HG03378 (cell line): ENCODE measurements around the gene COLEC12.

ENCODE experiments used
- ATAC-seq: cut with Tn5 transposase; IDR thresholded peaks from one replicate; pipeline ENCODE4 v1.9.1; 2021; ENCODE audit warnings: mild to moderate bottlenecking, moderate library complexity; ENCODE audit not compliant: unreplicated experiment

Gene COLEC12

DNA sequence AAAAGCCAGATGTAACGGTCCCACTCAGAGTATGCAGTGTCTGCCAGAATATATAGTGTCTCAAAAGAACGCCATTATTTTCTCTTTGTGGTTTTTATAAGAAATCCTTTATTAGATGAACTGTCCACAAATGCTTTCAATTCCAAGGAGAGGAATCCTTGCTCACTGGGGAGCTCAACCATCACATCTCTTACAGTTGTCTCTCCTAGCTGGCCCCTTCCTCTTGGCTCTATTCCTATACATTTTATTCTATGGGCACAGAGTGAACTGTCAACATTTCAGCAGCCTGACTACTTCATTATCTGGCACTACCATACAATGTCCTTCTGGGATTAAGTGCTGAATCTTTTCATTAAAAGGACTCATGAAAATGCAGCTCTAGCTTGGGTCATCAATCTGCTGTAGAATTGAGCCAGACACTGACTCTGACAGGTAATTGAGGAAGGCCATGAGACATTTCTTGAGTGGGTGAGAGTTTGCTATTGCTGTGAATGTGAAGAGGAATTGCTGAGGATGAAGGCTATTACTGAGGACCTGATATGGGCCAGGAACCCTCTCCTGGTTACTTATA is 136.2 kb downstream of the COLEC12 start:
- no peak for ATAC-seq

DNA sequence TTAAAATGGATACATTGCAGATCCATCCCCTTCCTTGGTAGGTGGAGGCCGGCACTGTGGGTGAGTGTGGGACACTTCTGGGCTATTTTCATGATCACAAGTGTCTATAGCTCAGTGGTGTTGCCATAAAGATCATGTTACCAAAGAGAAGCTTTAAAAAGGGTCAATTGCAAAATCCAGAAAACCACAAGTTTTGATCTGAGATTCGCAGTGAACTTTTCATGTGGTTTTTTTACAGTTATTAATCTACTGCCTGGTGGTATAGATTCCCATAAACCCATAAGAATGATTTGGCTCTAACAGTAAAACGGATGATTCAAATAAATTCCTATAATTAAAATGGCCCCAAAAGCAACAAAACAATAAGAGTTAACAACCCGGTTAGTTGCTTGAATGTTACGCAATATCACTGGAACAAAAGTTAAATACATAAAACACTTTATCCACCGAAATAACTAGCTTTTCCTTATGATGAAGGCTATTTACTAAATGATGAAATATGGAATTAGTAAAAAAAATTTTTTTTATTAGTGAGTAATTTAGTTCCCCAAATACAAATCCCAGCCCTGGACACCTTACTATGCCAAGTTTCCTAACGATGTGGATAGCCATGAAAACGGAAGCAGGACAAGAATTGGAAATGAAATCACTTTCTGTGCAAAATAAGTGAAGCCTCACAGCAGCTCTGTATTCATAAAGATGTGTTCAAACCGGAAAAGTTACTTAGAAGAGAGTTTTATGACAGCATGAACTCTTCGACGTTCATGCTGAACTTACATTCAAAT is 137.0 kb downstream of the COLEC12 start:
- ATAC-seq, result no peak

DNA sequence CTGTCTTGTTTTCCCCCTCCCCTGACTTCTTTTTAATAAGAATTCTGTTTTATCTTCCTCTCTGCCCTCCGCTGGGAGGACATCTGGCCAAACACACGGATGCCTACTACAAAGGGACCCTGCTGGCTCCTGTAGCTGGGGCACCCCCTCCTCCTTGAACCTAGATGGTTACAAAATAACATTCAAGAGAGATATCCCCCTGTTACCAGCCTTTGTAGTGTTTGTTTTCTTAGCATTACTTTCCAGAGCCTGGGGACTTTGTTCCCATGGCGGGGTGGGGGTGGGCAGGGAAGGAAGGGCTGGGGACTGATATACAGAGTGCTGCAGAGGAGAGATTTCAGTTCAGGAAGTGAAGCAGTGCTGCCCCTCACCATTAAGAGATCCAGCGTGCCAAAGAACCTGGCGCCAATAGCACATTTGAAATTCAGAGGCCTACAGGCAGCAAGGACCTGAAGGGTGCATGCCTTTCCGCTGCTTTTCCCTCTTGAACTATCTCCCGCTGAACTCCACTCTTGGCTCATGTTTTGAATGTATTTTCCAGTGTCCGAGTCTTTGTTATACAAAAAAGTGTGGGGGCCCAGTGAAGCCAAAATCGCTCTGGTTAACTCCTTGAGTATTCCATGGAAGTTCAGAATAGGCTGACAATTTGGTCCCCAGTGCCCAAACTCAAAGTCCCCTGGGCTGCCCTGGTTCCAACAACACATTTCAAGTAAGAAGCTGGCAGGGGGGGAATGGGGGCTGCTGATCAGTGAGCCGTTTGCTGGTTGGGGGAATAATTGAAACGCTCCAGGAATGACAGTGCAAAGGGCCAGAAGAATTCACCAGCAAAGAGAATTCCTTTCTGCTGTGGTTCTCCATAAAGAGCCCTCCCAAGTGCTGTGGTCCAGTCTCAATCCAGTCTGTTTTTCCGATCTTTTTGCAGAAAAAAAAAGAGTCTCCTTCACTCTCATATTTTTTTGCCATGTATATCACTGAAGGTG is 137.9 kb downstream of the COLEC12 start:
- ATAC-seq, result no peak

DNA sequence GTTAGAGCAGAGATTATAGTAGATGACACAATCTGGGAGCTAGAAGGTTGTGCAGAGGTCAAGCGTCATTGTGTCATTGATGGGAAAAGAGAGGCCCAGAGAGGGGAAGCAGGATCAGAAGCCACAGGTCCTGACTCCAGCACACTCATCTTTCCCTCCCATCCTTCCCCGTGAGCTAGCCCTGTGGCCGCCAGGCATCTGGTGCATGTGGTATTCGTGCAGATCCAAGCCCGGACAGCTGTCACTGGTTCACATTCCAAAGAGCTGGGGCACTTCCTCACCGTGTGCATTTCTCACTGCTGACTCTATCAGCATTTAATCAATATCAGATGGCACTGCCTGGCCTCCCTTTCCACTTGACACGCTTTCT is 138.6 kb downstream of the COLEC12 start:
- no peak for ATAC-seq

DNA sequence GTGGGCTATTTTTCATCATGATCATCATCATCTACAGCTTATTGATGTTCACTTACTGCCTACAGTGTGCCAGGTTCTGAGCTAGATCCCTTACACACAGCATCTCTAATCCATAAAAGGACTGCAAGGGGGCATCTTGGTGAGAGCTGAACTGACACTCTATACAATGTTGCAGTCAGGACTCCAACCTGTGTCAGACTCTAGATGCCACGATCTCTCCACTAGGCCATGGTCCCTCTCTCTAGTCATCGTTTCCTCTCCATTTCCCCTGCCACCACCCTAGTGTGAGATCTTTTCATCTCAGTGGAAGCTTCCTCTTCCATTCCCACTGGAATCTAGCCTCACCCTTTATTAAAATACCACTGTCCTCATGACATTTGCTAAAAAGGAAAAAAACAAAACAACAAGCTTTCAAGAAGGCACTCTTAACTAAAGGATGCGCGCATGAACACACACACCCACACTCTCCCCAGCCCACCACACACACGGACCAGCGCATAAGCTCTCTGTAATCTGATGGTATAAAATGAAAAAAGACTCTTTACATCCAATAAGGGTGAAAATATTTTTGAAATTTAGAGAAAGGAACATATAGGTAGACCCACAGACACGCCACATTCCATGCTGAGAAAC is 139.3 kb downstream of the COLEC12 start:
- ATAC-seq, result no peak

DNA sequence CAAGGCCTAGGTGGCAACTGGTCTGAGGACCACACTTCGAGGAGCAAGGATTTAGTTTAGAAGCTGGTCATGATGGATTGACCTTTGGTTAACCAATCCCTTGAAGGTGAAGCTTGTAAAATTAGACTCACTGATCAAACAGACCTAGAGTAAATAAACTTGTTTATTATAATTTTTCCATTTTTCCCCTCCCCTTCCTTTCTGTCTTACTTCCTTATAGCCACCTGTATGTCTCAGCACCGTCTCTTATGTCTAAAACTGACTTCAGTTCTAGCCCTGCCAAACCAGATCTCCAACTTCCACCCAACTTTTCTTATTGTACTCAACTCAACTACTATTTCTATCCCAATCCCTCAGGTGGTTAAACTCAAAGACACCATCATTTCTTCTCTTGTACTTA is 139.8 kb downstream of the COLEC12 start:
- ATAC-seq, result no peak

DNA sequence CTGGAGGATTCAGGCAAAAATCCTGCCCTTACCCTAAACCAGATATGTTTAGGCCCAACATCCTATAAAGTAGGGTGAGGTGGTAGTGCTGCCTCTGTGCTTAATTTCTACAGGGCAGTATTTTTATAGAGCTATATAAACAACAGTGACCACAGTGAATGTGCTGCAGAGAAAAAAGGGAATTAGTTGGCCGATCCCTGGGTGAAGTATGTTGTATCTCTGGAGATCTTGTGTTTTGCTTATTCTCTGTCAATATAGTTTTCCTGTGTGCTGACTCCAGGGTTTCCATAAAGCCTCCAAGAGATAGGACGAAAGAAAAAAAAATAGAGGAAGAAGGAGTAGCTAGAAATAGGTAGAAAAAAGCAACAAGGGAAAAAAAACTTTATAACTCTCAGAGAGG is 143.7 kb downstream of the COLEC12 start:
- no peak for ATAC-seq

DNA sequence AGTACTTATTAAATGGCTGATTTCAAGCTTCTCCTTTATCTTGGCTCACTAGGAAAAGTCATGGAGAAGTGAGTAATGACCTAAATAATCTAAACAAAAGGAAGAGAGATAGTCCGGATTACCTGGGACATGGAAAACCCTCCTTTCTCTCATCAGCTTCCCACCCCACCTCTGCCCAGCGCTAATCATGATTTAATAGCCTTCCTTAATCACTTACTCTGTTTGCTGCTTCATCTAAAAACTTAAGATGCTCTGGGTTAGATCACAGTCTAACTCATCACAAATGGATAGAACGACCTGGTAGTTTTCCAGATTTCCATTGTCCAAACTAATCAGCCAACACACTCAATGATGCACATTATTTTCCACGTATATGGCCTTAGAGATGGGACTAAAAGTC is 144.8 kb downstream of the COLEC12 start:
- no peak for ATAC-seq

DNA sequence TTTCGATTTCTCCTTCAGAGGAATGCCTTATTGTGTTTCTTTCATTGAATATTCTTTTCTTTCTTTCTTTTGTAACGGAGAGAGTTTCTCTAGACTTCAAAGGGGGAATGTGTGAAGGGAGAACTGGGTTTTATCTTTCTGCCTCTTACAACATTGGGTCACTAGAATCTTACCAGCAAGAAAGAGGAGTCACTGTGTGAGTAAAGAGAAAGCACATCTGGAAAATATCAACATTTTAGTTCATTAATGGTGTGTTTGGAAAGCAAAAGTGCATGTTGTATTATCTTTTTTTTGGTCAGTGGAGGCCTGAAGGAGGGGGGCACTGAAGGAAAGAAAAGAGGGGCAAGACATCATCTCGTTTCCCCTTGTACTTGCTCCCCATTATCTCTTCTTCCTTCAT is 146.0 kb downstream of the COLEC12 start:
- ATAC-seq, result no peak

DNA sequence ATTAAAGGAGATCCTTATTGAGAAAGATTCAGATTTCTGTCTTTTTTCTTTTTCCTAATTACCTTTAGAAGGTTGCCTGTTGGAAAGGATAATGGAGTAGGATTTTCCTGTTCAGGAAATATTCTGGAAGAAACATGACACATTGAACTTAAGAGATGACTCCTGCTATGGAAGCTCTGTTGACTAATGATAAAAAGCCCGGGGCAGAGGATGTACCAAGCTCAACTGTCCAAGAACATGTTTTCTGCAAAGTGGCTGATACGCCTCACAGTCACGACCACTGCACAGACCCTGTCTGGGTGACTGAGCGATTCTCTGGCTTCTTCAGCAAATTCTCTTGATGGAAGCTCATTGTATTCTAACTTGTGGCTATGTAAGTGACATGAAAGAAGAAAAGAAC is 146.5 kb downstream of the COLEC12 start:
- no peak for ATAC-seq

DNA sequence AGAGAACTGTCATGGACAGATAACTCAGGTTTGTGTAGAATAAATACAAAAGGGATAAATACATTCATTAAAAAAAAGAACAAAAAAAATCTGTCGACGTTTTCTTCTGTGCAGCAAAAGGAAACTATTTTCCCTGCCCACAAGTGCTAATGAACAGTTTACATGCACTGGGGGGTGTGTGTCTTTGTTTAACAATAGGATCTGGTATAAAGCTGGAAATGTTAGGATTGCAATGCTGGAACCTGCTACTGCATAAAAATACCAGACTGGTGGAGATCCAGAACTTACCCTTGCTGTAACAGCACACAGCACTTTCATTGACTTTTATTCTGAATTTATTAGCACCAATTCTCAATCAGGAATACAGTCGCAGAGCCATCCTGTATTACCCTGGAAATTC is 148.1 kb downstream of the COLEC12 start:
- no peak for ATAC-seq

DNA sequence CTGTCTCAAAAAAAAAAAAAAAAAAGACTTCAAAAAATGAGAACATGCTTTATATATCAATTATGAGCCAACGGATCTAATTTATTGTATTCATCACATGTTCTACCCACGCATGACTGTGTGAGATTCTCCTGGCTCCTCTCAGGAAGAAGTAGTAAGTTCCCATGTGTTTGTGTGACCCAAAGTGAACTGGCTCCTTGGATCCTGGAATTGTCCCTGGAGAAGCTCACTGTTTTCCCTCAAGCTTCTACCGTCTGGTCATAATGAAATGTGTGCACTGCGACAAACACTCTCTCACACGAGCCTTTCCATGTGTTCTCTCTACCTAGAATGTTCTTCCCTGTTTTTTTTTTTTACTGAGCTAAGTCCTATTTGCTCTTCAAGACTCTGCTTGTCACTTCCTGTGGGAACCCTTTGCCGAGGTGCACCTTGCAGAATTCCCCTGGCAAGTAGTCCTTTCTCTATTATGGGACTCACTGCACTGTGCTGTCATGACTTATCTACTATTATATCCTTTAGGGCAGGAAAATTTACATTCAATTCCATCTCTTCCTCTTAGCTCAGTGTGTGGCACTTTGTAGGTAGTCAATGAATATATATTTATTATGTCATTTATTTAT is 149.4 kb downstream of the COLEC12 start:
- ATAC-seq, result no peak

DNA sequence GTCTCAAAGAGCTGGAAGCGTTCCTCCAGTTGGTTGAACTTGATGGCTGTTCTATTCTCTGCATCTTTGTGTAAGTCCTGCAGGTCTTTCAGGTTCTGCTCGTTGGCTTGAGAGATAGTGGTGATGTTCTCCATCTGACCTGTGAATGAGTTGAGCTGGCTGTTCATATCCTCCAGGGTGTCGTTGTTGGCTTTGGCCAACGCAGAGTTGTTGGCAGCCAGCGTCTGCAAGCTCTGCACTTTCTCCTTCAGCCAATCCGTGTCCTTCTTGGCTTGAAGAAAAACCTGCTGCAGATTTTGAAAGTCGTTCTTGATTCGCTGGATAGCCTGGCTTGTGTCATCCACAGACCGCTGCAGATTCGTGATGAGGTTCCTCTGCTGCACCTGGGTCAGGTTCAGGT is 153.9 kb downstream of the COLEC12 start:
- ATAC-seq, result no peak

DNA sequence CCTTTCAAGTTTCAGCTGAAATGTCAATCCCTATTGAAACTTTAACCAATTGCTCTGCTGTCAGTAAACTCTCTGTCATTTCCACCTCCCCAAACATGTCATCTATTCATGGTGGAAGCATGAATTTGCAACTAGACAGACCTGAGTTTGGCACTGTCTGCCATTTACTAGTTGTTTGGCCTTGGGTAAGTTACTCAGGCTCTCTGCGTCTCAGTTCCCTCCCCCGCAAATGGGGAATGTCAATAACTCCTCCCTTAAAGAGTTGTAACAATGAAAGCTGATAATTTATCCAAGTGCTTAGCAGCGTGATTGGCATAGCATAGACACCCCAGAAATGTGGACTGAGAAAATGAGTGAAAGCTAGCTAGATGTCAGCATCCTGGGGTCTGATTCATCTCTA is 159.4 kb downstream of the COLEC12 start:
- ATAC-seq, result no peak

DNA sequence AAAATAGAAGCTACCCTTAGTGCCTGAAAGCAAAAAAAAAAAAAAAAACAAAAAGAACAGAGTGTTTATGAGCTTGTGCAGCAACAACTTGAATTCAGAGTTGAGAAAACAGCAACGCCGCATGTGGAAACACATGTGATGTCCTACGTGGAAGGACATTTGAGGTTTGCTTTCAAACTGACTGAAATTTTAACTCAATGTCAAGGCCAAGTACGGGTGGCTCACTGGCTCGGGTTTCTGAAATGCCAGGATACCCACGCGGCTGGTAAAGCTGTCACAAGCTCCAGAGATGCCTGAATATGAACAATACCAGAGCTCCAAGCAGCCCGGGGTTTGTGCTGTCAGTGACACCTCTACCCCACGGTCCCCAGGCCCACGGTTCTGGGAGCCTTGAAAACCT is 160.5 kb downstream of the COLEC12 start:
- no peak for ATAC-seq

DNA sequence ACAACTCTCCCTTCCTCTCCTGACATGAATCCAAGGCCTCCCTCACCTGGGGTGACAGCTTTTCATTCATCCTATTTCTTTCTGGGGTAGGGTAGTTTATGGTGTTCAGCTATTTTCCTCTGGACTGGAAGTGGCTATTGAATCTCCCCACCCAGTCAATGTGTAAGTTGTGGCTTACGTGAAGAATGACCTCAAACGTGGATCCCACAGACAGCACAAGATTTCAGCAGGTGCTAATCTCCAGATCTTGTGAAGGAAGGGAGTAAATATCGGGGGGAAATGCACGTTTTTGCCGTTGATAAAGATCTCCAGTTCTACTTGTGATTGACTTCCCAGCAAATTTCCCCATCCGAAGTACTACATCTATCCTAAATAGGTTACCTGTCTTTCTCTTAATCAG is 161.3 kb downstream of the COLEC12 start:
- no peak for ATAC-seq

DNA sequence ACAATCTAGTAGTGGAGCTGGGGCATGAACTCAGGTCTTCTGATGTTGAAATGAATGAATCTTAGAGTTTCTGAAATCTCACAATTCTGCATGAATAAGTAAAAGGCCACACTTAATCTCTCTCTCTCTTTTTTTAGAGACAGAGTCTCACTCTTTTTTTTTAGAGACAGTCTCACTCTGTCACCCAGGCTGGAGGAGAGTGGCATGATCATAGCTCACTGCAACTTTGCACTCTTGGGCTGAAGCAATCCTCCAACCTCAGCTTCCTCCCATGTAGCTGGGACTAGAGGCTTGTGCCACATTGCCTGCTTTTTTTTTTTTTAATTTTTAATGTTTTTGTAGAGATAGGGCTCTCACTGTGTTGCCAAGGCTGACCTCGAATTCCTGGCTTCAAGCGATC is 163.8 kb downstream of the COLEC12 start:
- ATAC-seq, result no peak

DNA sequence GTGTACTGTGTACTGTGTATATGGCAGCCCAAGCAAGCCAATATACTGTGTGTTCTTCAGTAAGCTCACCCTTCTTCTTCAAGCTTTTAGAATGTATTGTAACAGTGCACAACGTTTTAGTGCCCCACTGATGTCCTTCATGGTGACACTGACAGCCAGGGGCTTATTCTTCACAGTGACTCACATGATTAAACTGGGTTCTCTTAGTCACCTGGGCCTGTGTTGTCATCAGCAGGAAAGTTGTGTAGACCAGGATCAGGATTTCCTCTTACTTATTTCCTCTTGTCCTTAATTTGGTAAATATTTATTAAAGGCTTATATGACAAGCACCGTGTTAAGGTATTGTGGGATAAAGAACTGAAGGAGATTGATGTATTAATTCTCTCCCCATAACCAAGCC is 164.8 kb downstream of the COLEC12 start:
- no peak for ATAC-seq

DNA sequence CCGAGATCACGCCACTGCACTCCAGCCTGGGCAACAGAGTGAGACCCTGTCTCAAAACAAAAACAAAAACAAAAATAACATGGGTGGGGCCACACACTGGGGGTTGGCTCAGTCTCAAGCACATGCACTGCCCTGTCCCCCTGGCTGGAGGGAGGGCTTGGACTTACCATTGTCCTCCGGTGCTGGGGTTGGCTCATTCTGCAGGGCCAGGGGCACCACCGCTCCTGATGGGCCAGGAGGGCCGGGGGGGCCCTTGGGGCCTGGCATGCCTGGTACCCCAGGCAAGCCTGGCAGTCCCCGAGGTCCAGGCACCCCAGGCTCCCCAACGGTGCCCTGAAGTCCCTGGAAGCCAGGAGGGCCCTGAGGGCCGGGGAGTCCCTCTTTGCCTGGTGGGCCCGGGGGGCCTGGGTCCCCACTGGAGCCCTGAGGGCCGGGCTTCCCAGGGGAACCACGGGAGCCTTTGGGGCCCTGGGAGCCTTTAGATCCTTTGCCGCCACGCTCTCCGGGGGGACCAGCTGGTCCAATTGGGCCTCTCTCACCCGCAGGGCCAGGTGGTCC is 165.8 kb downstream of the COLEC12 start:
- no peak for ATAC-seq

DNA sequence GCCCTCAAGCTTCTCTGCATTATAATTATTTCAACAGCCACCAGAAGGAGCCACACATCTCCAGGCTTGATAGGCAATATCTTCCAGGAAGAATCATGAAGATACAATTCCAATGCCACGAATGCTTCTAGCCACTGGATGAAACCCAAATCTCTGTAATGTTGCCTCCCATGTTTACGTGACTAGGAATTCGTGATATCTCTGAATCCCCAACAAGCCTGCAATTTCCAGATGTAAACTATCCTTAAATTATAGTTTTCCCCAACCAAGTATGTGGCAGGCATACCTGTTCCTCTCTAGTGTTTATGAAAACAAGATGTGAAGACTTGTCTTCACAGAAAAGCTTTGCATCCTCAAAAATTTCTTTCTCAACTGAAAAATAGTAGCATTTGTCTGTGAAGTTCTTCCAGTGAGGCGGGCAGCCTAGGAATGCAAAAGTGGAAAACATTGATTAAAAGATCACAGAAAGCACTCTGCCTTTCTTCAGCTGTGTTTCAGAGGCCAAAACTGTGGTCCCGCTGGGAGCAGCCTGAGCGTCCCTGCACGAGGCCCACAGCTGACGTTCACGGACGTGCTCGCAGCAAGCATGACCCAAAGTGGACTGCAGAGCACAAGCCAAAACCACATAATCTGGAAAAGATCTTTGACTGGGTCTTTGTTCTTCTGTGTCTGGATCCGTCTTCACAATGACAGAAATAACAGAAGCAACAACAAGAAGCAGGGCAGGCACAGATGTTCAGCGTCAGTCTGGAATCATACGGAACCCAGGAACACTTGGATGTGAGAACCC is 167.6 kb downstream of the COLEC12 start:
- no peak for ATAC-seq
